ENCODE data around the gene RAB42. TPM values are rescaled to one million over a fixed set of nuclear protein-coding genes. Genes with fewer than 3 reads are reported as not detected.

Gene RAB42
- total and polyA plus RNA-seq, 9 of the 15 experiments (the other 6 are each of a cell fraction or from before 2014, with no cell fraction given), result 0.07 to 0.14 (median 0.12) TPM; not detected in 6

DNA sequence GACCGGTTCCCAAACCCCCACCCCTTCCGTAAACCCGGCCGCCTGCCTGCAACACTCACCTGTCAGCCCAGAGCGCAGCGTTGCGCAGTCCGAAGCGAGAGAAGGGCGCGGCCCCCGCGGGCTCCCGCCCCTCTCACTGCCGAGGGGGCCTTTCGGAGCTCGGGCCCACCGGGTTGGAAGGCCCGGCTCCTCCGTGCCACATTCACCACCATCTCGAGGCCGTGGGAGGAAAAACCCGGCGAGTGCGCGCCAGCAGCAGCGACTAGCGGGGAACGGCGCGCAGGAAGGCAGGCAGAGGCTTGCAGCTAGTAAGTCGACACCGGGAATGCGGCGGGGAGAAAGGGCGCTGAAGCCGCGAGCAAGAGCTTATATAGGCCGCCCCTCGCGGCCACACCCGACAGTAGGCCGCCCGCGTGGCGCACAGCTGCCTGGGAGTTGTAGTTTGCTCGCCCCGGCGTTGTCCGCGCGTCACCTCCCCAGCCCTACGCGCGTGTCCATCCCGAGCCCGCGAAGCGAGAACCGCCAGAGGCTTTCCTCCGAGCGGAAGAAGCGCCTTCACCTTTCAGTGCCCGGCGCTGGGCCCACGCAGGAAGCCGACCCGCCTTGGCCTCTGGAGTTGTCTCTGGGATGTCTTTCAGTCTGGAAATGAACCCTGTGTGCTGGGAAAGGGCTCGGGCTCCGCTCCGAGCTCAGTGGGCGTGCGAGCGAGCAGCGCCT, 10.4 kb upstream of the RAB42 start (continued):
- TF ChIP-seq MXI1 (IDR thresholded peaks at IDR 0.05; ENCODE audit: low read depth, low read length), result peak; percentile 88
- peak; percentile 96 for TF ChIP-seq PCBP2 (IDR thresholded peaks at IDR 0.05; ENCODE audit: low read depth, low read length, poor library complexity, severe bottlenecking)
- TF ChIP-seq SAFB2 (IDR thresholded peaks at IDR 0.05; ENCODE audit: borderline replicate concordance, low read depth, low read length, severe bottlenecking), result no peak
- peak; percentile 90 to 100 for TF ChIP-seq NONO (IDR thresholded peaks at IDR 0.05; ENCODE audit: low read depth in 2 of 2, low read length in 1 of 2)
- TF ChIP-seq FOXA1 (IDR thresholded peaks at IDR 0.05; ENCODE audit: borderline replicate concordance), result no peak
- peak; percentile 98 for TF ChIP-seq MYC (IDR thresholded peaks at IDR 0.05; ENCODE audit: low read depth, low read length)
- TF ChIP-seq MYC (CRISPR knock-in tag; IDR thresholded peaks at IDR 0.05; ENCODE audit: borderline replicate concordance, low read depth), result peak; percentile 91; the same call in 1 of the 2 replicates
- TF ChIP-seq NEUROD1 (IDR thresholded peaks at IDR 0.05; ENCODE audit: borderline replicate concordance, low read depth, low read length, partially characterized antibody), result peak; percentile 83
- peak; percentile 78 for TF ChIP-seq LCOR (CRISPR knock-in tag; IDR thresholded peaks at IDR 0.05)
- TF ChIP-seq, protein P1, sequence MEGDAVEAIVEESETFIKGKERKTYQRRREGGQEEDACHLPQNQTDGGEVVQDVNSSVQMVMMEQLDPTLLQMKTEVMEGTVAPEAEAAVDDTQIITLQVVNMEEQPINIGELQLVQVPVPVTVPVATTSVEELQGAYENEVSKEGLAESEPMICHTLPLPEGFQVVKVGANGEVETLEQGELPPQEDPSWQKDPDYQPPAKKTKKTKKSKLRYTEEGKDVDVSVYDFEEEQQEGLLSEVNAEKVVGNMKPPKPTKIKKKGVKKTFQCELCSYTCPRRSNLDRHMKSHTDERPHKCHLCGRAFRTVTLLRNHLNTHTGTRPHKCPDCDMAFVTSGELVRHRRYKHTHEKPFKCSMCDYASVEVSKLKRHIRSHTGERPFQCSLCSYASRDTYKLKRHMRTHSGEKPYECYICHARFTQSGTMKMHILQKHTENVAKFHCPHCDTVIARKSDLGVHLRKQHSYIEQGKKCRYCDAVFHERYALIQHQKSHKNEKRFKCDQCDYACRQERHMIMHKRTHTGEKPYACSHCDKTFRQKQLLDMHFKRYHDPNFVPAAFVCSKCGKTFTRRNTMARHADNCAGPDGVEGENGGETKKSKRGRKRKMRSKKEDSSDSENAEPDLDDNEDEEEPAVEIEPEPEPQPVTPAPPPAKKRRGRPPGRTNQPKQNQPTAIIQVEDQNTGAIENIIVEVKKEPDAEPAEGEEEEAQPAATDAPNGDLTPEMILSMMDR (IDR thresholded peaks at IDR 0.05 in 2 of 3, conservative IDR thresholded peaks at IDR 0.05 in 1 of 3; ENCODE audit: insufficient read depth in 2 of 3, low read depth in 1 of 3, low read length in 3 of 3), result peak in 2 of 3 experiments; percentile 1 to 25; a peak in 2 of 6 replicates
- TF ChIP-seq MNT (conservative IDR thresholded peaks at IDR 0.05), result peak; percentile 89 to 94
- no peak for TF ChIP-seq MCM3 (IDR thresholded peaks at IDR 0.05)
- TF ChIP-seq POLR2H (tag; IDR thresholded peaks at IDR 0.05; ENCODE audit: low read depth), result peak; percentile 99
- no peak for TF ChIP-seq STAG1 (CRISPR knock-in tag; IDR thresholded peaks at IDR 0.05; ENCODE audit: borderline replicate concordance)
- no peak for TF ChIP-seq CBX2 (IDR thresholded peaks at IDR 0.05; ENCODE audit: insufficient read depth, low read length, poor library complexity, severe bottlenecking)
- no peak for TF ChIP-seq CCAR2 (IDR thresholded peaks at IDR 0.05; ENCODE audit: low read depth, low read length)
- TF ChIP-seq MITF (IDR thresholded peaks at IDR 0.05), result peak; percentile 40; the same call in 1 of the 2 replicates
- peak; percentile 69 for TF ChIP-seq ZNF436 (CRISPR knock-in tag; IDR thresholded peaks at IDR 0.05)
- TF ChIP-seq PHF21A (IDR thresholded peaks at IDR 0.05; ENCODE audit: borderline replicate concordance, low read depth), result peak; percentile 80; the same call in 1 of the 2 replicates
